GM23338 (cell line): Measurements from ENCODE around the gene TMED8. TPM values are rescaled to one million over a fixed set of nuclear protein-coding genes. Genes with fewer than 3 reads are reported as not detected.

ENCODE experiments used
- ATAC-seq: fragments of 200-7000 bp; cut with Tn5 transposase; 3 replicates; pipeline ENCODE4 v1.9.1; 2020
- DNase-seq: peaks from one replicate; pipeline ENCODE4 v3.0.0-alpha.2; 2015; ENCODE audit warnings: low spot score
- H2AFZ ChIP-seq: fragments of 200-600 bp; sonication (generic); 2 replicates; pipeline ENCODE4 v1.8.0; 2016; ENCODE audit warnings: antibody characterized with exemption, mild to moderate bottlenecking, moderate library complexity
- H3F3A ChIP-seq: fragments of 200-600 bp; sonication (generic); replicated peaks from 2 replicates; pipeline ENCODE4 v1.8.0; 2017; ENCODE audit warnings: antibody characterized with exemption, mixed run types, low read depth
- H3K27ac ChIP-seq: fragments of 200-600 bp; sonication (generic); 2 replicates; pipeline ENCODE4 v1.6.1; 2016; ENCODE audit warnings: low read depth
- H3K27me3 ChIP-seq: fragments of 200-600 bp; sonication (generic); 2 replicates; pipeline ENCODE4 v1.8.0; 2016; ENCODE audit warnings: mild to moderate bottlenecking, mixed run types, moderate library complexity; ENCODE audit not compliant: insufficient read depth
- H3K36me3 ChIP-seq: fragments of 200-600 bp; sonication (generic); 2 replicates; pipeline ENCODE4 v1.8.0; 2016; ENCODE audit warnings: mild to moderate bottlenecking; ENCODE audit not compliant: insufficient read depth
- H3K4me1 ChIP-seq: fragments of 200-600 bp; sonication (generic); 2 replicates; pipeline ENCODE4 v1.8.0; 2016; ENCODE audit warnings: mild to moderate bottlenecking, moderate library complexity; ENCODE audit not compliant: insufficient read depth
- H3K4me2 ChIP-seq: fragments of 200-600 bp; sonication (generic); 2 replicates; pipeline ENCODE4 v1.7.1; 2017; ENCODE audit warnings: mixed run types
- H3K4me3 ChIP-seq: fragments of 200-600 bp; sonication (generic); 2 replicates; pipeline ENCODE4 v1.6.1; 2016; ENCODE audit warnings: mixed run types
- H3K79me2 ChIP-seq: fragments of 200-600 bp; sonication (generic); replicated peaks from 2 replicates; pipeline ENCODE4 v1.8.0; 2017; ENCODE audit warnings: mild to moderate bottlenecking; ENCODE audit not compliant: insufficient read depth
- H3K9me2 ChIP-seq: fragments of 200-600 bp; sonication (generic); 2 replicates; pipeline ENCODE4 v1.8.0; 2017; ENCODE audit not compliant: insufficient read depth
- H4K20me1 ChIP-seq: fragments of 200-600 bp; sonication (generic); replicated peaks from 2 replicates; pipeline ENCODE4 v1.8.0; 2017; ENCODE audit warnings: mild to moderate bottlenecking; ENCODE audit not compliant: insufficient read depth
- H3K27ac Mint-ChIP-seq: 2 replicates; pipeline ENCODE4 v1.8.0; 2020; ENCODE audit warnings: inconsistent platforms, mild to moderate bottlenecking, moderate library complexity, mixed read lengths
- H3K27me3 Mint-ChIP-seq: 3 replicates; pipeline ENCODE4 v1.8.0; 2022; ENCODE audit warnings: low read depth, mild to moderate bottlenecking, moderate library complexity, mixed read lengths, inconsistent platforms; ENCODE audit not compliant: insufficient read depth, poor library complexity
- H3K36me3 Mint-ChIP-seq: 3 replicates; pipeline ENCODE4 v1.8.0; 2021; ENCODE audit warnings: low read depth, mild to moderate bottlenecking, inconsistent platforms, moderate library complexity, mixed read lengths
- H3K4me1 Mint-ChIP-seq: 3 replicates; pipeline ENCODE4 v1.8.0; 2020; ENCODE audit warnings: mild to moderate bottlenecking, inconsistent platforms, mixed read lengths
- H3K4me3 Mint-ChIP-seq: 3 replicates; pipeline ENCODE4 v1.8.0; 2021; ENCODE audit warnings: moderate library complexity, mild to moderate bottlenecking, inconsistent platforms, mixed read lengths
- H3K9me3 Mint-ChIP-seq: 3 replicates; pipeline ENCODE4 v1.8.0; 2020; ENCODE audit warnings: moderate library complexity, mild to moderate bottlenecking, inconsistent platforms, mixed read lengths
- CREB1 ChIP-seq: fragments of 250-450 bp; sonication (Bioruptor Pico); IDR thresholded peaks from 2 replicates; pipeline ENCODE4 v1.5.0; 2020; ENCODE audit warnings: low read depth, mild to moderate bottlenecking, moderate library complexity
- EZH2 ChIP-seq: fragments of 200-600 bp; sonication (generic); IDR thresholded peaks from one replicate; pipeline ENCODE4 v1.8.0; 2017; ENCODE audit warnings: antibody characterized with exemption, mild to moderate bottlenecking, low read depth; ENCODE audit not compliant: unreplicated experiment
- EZH2phosphoT487 ChIP-seq: fragments of 200-600 bp; sonication (generic); IDR thresholded peaks from one replicate; pipeline ENCODE4 v1.8.1; 2018; ENCODE audit warnings: antibody characterized with exemption; ENCODE audit not compliant: unreplicated experiment
- JUNB ChIP-seq: IDR thresholded peaks from one replicate; pipeline ENCODE4 v1.6.1; 2016; ENCODE audit warnings: antibody characterized with exemption; ENCODE audit not compliant: unreplicated experiment
- POLR2AphosphoS5 ChIP-seq: IDR thresholded peaks from 2 replicates; pipeline ENCODE4 v1.6.1; 2016; ENCODE audit warnings: antibody characterized with exemption, low read depth
- STAT1 ChIP-seq: IDR thresholded peaks from one replicate; pipeline ENCODE4 v1.6.1; 2016; ENCODE audit warnings: antibody characterized with exemption; ENCODE audit not compliant: unreplicated experiment
- ZNF114 ChIP-seq: fragments of 250-450 bp; sonication (Bioruptor Pico); IDR thresholded peaks from 2 replicates; pipeline ENCODE4 v1.5.0; 2020; ENCODE audit warnings: mild to moderate bottlenecking, moderate library complexity
- ZNF331 ChIP-seq: fragments of 250-450 bp; sonication (Bioruptor Pico); IDR thresholded peaks from 2 replicates; pipeline ENCODE4 v1.5.0; 2020; ENCODE audit warnings: low read depth, mild to moderate bottlenecking, moderate library complexity
- polyA plus RNA-seq: library from polyadenylated mRNA; unstranded; fragments of >200 nt; fragmentation: Nextera tagmentation; extraction: Ambion mirVana; gene quantifications from 2 replicates; pipeline ENCODE4 v1.2.1, GENCODE V29; 2016
- total RNA-seq: library from RNA; depleted of rRNA; stranded (reverse); fragments of >200 nt; shearing (Covaris generic); gene quantifications from 2 replicates; pipeline ENCODE4 v1.2.3, GENCODE V29; 2014
- TF ChIP-seq, protein P1 (sequence below): IDR thresholded peaks from one replicate; pipeline ENCODE4 v1.6.1; 2018; ENCODE audit warnings: antibody characterized with exemption; ENCODE audit not compliant: unreplicated experiment

Gene TMED8
- total and polyA plus RNA-seq, 2 experiments from 2014 or later, result 4.3 to 13.8 TPM

DNA sequence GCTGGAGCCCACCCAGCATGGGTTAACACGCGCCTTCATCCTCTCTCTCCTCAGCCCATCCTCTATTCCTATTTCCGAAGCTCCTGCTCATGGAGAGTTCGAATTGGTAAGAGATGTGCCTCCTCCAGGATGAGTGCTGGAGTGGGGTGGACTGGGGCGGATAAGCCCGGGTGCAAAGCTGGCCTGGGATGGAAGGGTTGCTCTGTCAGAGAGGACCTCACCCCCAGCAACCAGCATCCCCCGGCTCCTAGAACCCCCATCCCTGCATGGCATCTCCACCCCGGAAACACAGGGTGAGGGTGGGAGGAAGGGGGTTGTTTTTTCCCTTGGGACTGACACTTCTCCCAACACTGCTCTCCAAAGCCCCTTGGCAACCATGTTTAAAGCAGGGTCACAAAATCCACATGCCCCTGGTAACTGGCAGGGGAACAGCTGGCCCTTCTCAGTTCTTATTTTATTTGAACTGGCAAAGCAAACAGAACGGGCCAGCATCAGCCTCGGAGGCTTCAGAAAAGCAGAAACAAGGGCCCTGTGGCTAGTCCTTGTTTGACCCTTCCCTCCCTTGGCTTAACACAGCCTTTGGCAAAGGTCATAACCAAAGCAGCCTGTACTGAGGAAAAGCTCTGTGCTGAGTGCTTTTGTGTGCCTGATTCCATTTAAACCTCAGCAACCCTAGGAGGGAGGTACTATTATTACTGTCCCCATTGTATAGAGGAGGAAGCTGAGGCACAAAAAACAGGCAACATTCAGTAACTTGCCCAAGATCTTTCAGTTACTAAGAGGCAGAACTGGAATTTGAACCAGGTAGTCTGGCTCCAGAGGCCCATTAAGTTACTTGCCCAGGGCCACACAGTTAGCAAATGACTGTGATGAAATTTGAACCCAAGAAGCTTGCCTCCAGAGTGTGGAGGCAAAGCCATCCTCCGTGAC is 51.8 kb downstream of the TMED8 start:
- ATAC-seq (no peak), DNase-seq (no peak)
- peaks cover 4% of the 10 kb centered on the region; the same call in 1 of the 2 replicates for H3K79me2 ChIP-seq
- no peaks in the 10 kb centered on the region for H3K27me3 ChIP-seq
- Mint-ChIP-seq H3K27me3 (peaks cover 16% of the 10 kb centered on the region), H3K4me3 (no peak overlapping the region), H3K4me1 (peaks cover 31% of the 10 kb centered on the region), H3K9me3 (no peaks in the 10 kb centered on the region), H3K27ac (no peak overlapping the region), H3K36me3 (no peaks in the 10 kb centered on the region; the same call in 1 of the 3 replicates)
- no peaks in the 10 kb centered on the region for H3K36me3 ChIP-seq
- peaks cover 17% of the 10 kb centered on the region for H3K4me1 ChIP-seq
- no peak overlapping the region for H3K4me3 ChIP-seq
- H3K9me2 ChIP-seq, result no peaks in the 10 kb centered on the region
- H3K27ac ChIP-seq, result no peak overlapping the region
- H2AFZ ChIP-seq, result no peak overlapping the region
- no peak overlapping the region for H3K4me2 ChIP-seq
- TF ChIP-seq EZH2phosphoT487 (no peak), ZNF331 (no peak), JUNB (no peak), CREB1 (no peak), EZH2 (no peak), ZNF114 (CRISPR knock-in tag) (no peak)
- TF ChIP-seq, protein P1, sequence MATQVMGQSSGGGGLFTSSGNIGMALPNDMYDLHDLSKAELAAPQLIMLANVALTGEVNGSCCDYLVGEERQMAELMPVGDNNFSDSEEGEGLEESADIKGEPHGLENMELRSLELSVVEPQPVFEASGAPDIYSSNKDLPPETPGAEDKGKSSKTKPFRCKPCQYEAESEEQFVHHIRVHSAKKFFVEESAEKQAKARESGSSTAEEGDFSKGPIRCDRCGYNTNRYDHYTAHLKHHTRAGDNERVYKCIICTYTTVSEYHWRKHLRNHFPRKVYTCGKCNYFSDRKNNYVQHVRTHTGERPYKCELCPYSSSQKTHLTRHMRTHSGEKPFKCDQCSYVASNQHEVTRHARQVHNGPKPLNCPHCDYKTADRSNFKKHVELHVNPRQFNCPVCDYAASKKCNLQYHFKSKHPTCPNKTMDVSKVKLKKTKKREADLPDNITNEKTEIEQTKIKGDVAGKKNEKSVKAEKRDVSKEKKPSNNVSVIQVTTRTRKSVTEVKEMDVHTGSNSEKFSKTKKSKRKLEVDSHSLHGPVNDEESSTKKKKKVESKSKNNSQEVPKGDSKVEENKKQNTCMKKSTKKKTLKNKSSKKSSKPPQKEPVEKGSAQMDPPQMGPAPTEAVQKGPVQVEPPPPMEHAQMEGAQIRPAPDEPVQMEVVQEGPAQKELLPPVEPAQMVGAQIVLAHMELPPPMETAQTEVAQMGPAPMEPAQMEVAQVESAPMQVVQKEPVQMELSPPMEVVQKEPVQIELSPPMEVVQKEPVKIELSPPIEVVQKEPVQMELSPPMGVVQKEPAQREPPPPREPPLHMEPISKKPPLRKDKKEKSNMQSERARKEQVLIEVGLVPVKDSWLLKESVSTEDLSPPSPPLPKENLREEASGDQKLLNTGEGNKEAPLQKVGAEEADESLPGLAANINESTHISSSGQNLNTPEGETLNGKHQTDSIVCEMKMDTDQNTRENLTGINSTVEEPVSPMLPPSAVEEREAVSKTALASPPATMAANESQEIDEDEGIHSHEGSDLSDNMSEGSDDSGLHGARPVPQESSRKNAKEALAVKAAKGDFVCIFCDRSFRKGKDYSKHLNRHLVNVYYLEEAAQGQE, result no peak
- no peaks in the 10 kb centered on the region for H4K20me1 ChIP-seq
- H3F3A ChIP-seq, result peaks cover 7% of the 10 kb centered on the region; the same call in 1 of the 2 replicates

DNA sequence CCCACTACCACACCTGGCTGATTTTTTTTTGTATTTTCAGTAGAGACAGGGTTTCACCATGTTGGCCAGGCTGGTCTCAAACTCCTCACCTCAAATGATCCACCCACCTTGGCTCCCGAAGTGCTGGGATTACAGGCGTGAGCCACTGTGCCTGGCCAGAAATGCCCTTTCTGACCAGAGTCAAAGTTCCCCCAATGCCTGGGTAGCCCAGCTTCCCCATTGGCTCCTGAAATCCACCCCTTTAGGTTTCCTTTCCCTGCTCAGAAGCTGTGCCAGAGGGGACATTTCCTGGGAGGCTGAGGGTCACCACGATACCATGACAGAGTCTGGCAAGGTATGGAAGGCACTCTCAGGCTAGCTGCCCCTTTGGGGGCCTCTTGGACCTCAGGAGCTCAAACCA is 52.6 kb downstream of the TMED8 start:
- Mint-ChIP-seq H3K27me3 (peaks cover 18% of the 10 kb centered on the region), H3K9me3 (no peaks in the 10 kb centered on the region), H3K4me3 (no peak overlapping the region), H3K4me1 (peaks cover 39% of the 10 kb centered on the region), H3K36me3 (no peaks in the 10 kb centered on the region; the same call in 1 of the 3 replicates), H3K27ac (peak overlapping the region; percentile 81; the same call in 1 of the 2 replicates)
- Histone ChIP-seq H3K27me3 (no peaks in the 10 kb centered on the region), H3K79me2 (peaks cover 11% of the 10 kb centered on the region), H3K4me2 (no peak overlapping the region), H3F3A (peaks cover 7% of the 10 kb centered on the region; the same call in 1 of the 2 replicates), H4K20me1 (no peaks in the 10 kb centered on the region), H3K4me1 (peaks cover 23% of the 10 kb centered on the region), H3K27ac (no peak overlapping the region), H2AFZ (no peak overlapping the region), H3K9me2 (no peaks in the 10 kb centered on the region), H3K36me3 (no peaks in the 10 kb centered on the region), H3K4me3 (no peak overlapping the region)
- DNase-seq (no peak), ATAC-seq (no peak)
- no peak for TF ChIP-seq ZNF331
- TF ChIP-seq JUNB, result no peak
- TF ChIP-seq EZH2phosphoT487, result no peak
- TF ChIP-seq POLR2AphosphoS5, result no peak
- no peak for TF ChIP-seq STAT1
- TF ChIP-seq, protein P1, result no peak
